GM21515 (cell line): ENCODE data around the gene AKAP6.

ENCODE experiments used
- ATAC-seq: cut with Tn5 transposase; IDR thresholded peaks from one replicate; pipeline ENCODE4 v1.9.1; 2021; ENCODE audit not compliant: unreplicated experiment

The AKAP6 gene

DNA sequence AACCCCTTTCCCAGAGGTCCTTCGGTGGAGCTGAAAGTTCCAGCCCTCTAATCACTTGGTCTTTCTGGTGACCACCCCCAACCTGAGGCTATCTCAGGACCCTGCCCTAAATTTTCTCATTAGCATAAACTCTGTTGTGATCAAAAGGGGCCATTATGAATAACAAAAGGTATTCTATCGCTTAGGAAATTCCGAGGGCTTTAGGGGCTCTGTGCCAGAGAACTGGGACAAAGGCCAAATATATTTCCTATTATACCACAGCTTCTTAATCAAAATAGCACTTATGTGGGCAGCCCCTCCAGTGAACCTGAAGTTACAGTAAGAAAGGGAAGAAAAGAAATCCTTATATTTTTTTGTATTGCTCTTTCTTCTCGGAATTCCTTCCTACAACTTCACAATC lies 484.3 kb downstream of the AKAP6 start:
- no peak for ATAC-seq

DNA sequence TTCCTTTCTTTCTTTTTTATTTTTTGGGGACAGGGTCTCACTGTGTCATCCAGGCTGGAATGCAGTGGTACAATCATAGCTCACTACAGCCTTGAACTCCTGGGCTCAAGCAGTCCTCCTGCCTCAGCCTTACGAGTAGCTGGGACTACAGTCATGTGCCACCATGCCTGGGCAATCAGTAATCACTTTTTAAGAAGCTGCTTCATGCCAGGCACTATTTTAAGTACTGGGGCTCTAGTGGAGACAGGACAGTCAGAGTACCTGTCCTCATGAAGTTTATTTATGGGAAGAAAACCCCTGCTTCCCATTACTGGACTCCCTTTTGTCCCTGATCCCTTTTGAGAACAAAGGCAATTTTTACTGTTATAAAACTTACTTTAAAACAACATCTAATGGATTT lies 485.6 kb downstream of the AKAP6 start:
- ATAC-seq, result no peak

DNA sequence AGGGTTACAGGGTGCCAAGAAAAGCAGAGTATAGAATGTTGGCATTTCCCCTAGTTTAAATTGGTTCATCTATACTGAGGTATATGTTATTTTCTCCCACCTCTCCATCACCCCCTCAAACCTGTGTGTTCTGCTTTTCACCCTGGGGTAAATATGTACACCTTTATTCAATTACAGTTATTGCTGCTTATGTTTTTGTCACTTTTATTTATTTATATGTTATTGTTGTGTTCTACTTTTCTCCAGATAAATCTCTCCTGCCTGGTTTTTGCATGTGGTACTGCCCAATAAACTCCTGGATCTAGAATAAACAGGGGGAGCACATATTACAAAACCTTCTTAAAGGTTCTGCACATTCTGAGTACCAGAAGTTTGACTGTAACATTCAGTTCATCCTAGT lies 487.5 kb downstream of the AKAP6 start:
- no peak for ATAC-seq

DNA sequence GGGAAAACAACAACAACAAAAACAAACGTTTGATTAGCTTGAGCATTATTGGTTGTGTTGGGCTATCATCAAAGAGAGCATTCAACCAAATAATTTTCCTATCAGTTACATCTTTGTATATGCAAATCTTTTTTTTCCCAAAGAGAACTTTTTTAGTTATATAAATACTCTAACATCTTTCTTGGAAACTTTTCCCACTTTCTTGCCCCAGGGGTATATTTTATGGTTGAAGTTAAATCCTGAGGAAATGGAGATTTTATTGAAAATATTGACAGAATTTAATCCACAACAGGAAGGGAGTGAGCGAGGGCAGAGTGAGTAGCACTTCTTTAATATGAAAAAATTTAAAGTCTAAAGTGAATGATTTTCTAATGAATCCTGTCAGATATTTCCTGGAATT lies 488.7 kb downstream of the AKAP6 start:
- ATAC-seq, result no peak

DNA sequence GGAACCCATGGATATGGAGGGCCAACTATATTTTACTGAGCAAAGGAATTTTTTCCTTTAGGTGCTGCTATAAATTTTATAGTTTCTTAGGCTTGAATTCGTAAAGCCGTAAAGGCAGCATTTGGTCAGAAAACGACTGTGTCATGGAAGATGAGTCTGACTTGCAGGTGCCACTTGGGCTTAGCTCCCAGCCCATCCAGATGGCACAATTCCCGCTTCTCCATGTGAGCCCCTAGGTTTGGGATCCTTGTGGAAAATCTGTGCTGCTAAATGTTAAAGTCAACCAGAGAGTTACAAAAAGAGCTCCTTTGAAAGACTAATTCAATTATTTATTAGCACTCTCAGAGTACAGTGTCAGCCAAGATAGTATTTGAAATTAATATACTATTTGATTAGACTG lies 489.5 kb downstream of the AKAP6 start:
- ATAC-seq, result no peak

DNA sequence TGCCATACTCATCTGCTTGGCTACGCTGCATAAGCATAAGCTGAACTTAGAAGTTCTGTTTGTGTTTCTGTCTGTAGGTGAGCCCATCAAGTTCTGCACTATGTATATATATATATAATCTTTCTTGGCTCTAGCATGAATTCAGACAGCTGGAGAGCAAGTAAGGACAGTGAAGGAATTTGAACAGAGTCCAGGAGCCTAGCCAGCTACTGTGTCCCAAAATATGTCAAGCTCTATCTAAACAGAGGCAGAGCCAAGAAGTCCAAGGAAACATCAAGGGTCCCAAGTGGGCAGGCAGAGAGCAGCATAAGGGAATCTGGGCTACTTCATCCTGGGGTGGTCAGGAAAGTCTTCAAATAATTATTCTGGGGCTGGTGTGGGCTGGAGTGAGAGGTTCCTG lies 491.1 kb downstream of the AKAP6 start:
- ATAC-seq, result no peak

DNA sequence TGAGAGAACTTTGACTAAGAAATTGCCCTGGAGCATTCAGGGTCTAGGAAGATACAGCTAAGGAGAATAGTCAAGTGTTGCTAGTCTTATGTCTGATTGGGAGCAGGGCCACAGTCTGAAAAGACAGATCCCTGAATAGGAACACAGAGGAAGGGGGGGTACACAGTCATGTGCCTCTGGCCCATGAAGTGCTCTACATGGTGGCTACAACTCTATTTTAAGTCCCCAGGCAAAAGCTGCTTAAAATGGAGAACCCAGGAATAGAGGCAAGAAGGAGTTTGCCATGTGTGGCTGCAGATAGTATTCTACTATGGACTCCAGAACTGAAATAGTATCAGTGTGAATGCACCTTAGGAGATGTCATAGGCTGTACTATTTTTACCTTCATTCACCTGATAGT lies 491.6 kb downstream of the AKAP6 start:
- no peak for ATAC-seq

DNA sequence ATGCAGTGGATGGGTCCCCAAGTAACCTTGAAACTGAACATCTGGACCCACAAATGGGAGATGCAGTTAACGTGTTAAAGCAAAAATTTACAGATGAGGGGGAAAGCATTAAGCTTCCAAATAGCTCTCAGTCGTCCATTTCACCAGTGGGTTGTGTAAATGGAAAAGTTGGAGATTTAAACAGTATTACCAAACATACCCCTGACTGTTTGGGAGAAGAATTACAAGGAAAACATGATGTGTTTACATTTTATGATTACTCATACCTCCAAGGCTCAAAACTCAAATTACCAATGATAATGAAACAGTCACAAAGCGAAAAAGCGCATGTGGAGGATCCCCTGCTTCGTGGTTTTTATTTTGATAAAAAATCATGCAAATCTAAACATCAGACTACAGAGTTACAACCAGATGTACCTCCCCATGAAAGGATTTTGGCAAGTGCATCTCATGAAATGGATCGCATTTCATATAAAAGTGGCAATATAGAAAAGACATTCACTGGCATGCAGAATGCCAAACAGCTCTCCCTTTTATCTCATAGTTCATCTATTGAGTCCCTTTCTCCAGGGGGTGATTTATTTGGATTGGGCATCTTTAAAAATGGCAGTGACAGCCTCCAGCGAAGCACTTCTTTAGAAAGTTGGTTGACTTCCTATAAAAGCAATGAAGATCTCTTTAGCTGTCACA lies 493.0 kb downstream of the AKAP6 start:
- no peak for ATAC-seq

DNA sequence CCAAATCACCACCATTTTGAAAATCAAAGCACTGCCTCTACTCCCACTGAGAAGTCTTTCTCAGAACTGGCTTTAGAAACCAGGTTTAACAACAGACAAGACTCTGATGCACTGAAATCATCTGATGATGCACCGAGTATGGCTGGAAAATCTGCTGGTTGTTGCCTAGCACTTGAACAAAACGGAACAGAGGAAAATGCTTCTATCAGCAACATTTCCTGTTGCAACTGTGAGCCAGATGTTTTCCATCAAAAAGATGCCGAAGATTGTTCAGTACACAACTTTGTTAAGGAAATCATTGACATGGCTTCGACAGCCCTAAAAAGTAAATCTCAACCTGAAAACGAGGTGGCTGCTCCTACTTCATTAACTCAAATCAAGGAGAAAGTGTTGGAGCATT lies 494.6 kb downstream of the AKAP6 start:
- no peak for ATAC-seq

DNA sequence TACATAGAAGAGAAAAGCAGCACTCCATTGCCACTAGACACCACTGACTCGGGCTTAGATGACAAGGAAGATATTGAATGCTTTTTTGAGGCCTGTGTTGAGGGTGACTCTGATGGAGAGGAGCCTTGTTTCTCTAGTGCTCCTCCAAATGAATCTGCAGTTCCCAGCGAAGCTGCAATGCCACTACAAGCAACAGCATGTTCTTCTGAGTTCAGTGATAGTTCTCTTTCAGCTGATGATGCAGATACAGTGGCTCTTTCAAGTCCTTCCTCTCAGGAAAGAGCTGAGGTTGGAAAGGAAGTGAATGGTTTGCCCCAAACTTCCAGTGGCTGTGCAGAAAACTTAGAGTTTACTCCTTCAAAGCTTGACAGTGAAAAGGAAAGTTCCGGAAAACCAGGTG lies 495.1 kb downstream of the AKAP6 start:
- no peak for ATAC-seq

DNA sequence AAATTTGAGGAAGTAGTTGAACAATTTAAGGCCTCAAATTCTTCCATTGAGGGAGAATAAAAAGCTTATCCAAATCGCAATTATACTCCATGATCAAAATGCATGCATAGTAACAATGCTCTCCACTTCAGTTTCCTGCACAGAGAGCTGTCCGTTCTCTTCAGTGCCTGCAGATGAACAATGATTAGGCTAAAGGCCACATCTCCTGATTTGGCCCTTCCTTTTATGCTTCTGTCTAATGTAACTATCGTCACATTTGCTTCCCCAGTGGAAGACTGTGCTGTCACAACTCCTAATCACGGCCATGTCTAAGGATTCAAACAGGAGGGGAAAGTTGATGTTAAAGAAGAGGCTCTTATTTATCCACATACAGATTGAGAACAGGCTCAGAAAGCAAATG lies 496.0 kb downstream of the AKAP6 start:
- no peak for ATAC-seq

DNA sequence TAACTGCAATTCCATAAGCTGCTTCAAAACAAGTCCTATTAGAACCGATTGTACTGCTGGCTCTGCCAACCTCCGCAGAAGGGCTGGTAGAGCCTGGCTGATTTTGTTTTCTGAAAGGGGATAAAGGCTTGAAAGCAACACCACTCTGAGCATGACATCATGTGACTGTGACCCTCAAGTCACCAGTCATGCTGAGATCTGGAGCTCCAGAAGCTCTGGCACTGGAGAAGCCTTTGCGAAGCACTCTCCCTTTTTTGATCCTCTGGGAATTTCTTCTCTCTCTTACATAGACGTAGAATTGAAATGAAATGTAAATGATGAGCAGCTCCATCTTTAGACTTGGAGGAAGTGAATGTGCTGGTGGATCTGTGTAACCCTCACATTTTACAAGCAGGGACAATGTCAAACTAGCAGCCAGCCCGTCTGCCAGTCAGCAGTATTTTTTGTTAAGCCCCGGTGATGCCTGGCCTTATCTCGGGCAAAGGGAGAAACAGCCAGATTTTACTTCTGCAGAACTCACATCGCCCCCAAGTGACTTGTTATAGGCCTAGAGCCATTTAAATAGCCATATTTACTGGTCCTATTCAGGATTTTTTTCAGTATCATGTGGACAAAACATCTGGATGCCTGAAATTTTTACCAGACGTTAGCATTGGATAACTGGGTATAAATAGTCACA lies 497.4 kb downstream of the AKAP6 start:
- no peak for ATAC-seq

DNA sequence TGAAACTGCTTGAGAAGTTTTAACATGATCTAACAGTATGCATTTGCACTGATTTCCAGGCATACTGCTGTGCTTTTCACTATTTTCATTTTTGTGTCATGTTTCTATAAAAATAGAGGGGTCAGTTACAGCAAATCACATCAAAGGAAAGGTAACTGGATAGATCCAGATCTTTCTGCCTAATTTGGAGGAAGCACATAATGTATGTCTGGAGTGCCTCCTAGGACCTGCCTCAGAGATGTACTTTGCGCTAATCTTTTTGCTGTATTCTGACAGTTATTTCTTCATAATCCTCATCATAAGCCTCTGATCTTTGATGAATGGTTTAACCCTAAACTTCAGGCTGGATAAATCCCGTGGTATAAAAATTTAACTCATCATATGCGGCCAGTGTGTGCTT lies 498.4 kb downstream of the AKAP6 start:
- no peak for ATAC-seq

DNA sequence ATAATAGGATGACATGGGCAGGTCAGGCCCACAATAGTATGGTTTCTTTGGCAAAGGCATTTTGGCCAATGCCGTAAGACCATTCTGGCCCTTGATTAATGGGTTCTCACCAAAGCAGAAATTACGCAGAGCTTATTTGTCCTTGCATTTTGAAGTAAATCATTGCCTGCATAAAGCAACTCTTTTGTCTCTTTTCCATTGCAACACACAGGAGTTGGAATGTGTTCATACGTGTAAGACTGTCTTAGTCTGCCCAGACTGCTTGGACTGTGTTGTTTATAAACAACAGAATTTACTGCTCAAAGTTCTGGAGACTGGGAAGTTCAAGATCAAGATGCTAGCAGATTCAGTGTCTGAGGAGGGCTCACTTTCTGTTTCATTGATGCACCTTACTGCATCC lies 506.8 kb downstream of the AKAP6 start:
- no peak for ATAC-seq

DNA sequence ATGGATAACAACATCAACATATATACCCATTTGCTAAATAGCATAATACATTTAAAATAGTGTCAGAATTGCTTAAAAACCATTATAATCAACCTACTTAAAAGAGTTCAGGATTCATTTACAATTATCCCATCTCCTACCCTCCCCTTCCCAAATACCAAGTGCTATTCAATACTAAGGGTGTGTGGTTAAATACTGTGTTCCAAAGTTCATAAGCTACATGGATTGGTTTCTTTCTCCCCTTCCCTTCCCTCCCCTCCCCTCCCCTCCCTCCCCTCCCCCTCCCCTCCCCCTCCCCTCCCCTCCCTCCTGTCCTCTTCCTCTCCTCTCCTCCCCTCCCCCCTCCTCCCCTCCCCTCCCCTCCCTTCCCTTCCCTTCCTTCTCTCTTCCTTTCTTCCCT lies 512.6 kb downstream of the AKAP6 start:
- ATAC-seq, result no peak

DNA sequence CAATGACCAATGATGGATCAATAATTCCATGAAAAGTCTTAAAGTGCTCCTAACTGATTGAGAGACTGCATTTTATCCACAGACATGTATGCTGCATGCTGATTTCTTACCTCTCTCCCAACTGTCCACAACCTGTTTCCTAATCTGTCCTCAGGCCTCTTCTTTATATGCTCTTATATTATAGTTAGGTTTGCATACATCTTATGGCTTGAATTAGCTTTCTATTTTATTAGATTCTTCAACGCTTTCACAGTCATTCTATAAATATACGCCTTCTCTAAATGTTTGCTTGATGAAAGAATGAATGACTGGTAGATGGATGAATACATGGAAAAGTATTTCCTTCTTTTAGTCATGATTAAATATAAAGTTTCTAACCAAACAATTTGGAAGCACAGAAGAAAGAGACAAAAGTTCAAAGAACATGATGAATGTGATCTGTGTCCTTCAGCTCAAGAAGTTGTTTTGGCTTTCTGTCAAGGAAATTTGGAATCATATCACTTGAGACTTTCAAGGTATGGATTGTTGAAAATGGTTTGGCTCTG lies 517.8 kb downstream of the AKAP6 start:
- no peak for ATAC-seq

DNA sequence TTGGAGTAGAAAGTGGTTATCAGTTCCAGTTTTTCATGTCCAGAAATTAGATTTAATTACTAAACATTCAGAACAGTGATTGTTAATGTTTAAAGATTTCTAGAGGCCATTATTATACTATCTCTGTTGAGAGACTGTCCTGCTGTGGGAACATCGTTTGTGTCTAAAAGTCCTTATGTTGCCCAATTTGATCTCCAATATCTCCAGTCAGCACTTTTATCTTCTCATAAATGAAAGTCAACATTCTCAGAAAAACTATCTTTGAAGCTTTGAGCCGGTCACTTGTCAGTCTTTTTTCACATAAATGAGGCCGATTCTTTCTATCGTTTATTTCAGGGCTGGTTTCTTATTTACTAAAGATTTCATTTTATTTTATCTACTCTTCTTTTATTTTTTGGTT lies 518.8 kb downstream of the AKAP6 start:
- ATAC-seq, result no peak

DNA sequence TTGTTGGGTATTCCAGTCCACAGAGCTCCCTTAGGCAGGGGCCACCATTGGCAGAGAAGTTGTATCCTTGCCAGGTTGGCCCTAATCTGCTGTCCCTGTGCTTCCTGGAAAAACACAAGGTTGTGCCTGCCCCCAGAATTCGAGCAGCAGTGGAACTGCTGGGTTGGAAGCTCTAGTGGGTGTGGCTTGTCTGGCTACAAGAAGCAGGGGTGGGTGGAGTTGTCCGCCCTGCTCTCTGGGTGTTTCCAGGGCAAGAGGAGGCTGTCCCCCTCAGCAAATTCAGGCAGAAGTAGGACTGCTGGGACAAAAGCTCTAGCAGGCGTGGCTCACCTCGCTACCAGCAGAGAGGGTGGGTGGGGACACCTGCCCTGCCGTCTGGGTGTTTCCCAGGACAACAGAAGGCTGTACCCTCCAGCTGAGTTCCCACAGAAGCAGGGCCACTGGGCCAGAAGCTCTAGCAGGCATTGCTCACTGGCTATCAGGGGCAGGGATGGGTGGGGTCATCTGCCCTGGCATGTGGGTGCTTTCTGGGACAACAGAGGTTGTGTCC lies 536.8 kb downstream of the AKAP6 start:
- ATAC-seq, result no peak

DNA sequence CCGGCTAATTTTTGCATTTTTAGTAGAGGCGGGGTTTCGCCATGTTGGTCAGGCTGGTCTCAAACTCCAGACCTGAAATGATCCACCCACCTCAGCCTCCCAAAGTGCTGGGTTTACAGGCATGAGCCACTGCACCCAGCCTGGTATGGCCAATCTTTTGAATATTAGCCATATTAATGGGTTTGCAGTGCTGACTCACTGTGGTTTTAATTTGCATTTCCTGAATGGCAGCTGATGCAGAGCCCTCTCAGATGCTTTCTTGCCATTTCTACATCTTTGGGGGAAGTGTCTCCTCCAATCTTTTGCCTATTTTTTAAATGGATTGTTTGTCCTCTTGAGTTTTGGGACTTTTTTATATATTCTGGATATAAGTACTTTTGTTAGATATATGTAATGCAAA lies 554.1 kb downstream of the AKAP6 start:
- no peak for ATAC-seq
